Ishikawa (cell line): Measurements from ENCODE around the gene UBE3A.

Source experiments
- FOXM1 ChIP-seq: IDR thresholded peaks from 2 replicates; pipeline ENCODE4 v1.6.1; 2012; ENCODE audit warnings: low read depth, borderline replicate concordance
- MAX ChIP-seq: IDR thresholded peaks from 2 replicates; pipeline ENCODE4 v1.6.1; 2012
- REST ChIP-seq: IDR thresholded peaks from 2 replicates; pipeline ENCODE4 v1.6.1; 2012; ENCODE audit warnings: low read depth, mild to moderate bottlenecking
- TCF12 ChIP-seq: IDR thresholded peaks from 2 replicates; pipeline ENCODE4 v1.6.1; 2012; ENCODE audit warnings: low read depth
- TEAD4 ChIP-seq: IDR thresholded peaks from 2 replicates; pipeline ENCODE4 v1.6.1; 2012
- YY1 ChIP-seq: IDR thresholded peaks from 2 replicates; pipeline ENCODE4 v1.6.1; 2012; ENCODE audit warnings: low read depth

GRCh38 chr15:25403771-25404170, 35.1 kb downstream of the UBE3A start:
- TF ChIP-seq TEAD4 (no peak), TCF12 (no peak), MAX (no peak), REST (no peak), FOXM1 (no peak), YY1 (no peak)
